ENCODE measurements around the gene CCNL1.
A peak's percentile ranks its signal among the peaks of the same experiment; 100 is the strongest.
"Not testable (repeated sequence)": the region's sequence is repeated elsewhere in the genome, so short reads cannot be mapped to it uniquely, and the experiment has no call there.

CCNL1 gene

DNA sequence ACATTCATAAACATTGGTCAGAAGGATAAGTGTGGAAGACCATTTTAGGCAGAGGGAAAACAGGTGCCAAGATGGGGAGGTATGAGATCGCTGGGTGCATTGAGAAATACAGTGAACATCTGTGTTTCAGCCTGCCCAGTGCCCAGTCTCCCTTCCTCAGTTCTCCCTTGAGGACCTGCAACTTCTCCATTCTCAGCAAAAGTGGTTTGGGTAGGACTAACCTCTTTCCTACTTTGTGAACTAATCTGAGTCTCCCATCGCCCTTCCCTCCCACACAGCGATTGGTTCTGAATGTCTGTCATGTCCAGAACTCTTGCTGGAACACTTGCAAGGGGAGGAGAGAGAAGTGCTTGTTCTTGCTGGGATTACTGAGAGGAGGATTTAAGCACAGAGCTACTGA, 10.9 kb upstream of the CCNL1 start:
- DNase-seq (ENCODE audit: low spot score): no peak

- no peak for DNase-seq (ENCODE audit: low spot score)
Observed at GRCh38 chr3:157167371-157168042, 7.6 kb upstream of the CCNL1 start.

GRCh38 chr3:157166561-157166960, 6.6 kb upstream of the CCNL1 start:
- DNase-seq (ENCODE audit: low spot score): no peak

- DNase-seq (ENCODE audit: low spot score): no peak
Observed at GRCh38 chr3:157166115-157166514, 6.2 kb upstream of the CCNL1 start.

DNA sequence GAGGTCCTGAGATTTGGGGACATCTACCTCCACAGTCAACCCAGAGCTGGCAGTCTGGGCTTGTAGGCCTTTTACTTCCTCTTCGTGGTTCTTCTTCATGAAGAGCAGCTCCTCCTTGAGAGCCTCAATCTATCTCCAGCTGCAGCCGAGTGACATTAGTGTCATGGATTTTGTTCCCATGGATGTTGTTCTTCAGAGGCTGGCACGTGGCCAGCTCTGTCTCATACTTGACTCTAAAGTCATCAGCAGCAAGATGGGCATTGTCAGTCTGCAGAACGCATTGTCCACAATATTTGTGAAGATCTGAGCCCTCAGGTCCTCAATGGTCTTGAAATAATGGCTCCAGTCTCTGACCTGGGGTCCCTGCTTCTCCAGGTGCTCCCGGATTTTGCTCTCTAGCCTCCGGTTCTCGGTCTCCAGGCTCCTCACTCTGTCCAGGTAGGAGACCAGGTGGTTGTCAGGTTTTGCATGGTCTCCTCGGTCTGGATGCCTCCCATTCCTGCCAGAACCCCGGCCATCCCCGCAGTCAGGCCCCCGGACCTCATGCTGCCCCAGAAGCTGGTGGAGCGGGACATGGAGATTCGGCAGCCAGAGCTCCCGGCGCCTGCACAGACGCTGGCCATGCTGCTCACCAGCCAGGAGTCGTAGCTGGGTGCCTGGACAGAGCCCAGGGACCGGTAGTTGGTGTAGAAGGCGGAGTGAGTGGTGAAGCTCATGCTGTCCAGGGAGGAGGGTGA, 3.4 kb upstream of the CCNL1 start:
- no peak for DNase-seq (ENCODE audit: low spot score)

DNA sequence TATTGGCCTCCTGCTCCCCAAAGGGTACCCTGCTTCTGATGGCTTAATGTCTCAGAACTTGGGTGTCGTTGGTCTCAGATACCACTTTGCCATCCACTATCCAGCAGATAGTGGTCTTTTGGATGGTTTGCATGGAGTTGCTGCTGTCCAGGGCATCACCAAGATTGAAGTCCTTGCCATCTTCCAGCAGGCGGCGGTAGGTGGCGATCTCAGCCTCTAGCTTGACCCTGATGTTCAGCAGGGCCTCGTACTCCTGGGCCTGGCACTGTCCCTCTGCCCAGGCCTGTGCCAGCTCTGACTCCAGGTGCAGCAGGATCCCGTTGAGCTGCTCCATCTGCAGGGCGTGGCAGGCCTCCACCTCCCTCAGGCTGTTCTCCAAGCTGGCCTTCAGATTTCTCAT, 2.7 kb upstream of the CCNL1 start:
- not testable (repeated sequence) for DNase-seq (ENCODE audit: low spot score)

DNA sequence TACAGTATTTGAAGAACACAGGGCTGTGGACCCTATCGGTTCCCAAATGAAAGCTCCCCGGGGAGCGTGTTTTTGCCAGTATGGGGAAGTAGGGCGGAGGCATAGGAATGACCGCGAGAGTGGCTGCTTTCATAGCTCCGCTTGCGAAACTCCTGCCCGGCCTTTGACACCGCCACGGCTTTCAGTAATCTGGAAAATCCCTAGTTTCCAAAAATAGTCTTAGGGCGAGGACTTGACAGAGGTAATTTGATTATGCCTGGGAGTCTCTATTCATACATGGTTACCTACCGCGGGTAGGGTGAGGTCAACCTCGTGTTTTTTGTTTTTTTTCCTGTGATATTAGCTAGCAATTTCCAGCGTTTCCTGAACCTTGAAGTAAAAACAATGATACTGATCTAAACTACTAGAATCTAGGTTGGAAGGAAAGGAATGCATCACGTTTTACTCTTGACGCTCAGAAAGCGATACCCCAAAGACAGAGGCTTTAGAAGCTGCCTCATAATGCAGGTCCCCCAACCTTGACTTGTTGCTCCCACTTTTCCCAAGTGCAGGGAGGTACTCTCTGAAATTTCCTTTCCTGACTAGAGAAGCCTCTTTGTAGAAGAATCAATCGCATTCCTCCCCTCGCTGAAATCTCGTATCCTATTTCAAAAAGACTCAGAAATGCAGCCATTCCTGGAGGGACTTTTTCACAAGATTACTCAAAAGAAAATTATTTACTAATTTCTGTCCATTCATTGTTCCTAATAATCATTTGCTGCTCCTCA, 894 bp upstream of the CCNL1 start:
- peak; percentile 75 for DNase-seq (ENCODE audit: low spot score)

- peak; percentile 40 for DNase-seq (ENCODE audit: low spot score)
Observed at GRCh38 chr3:157159037-157159761, 748 bp downstream of the CCNL1 start.

GRCh38 chr3:157157836-157158235, 2.1 kb downstream of the CCNL1 start:
- DNase-seq (ENCODE audit: low spot score): no peak

- no peak for DNase-seq (ENCODE audit: low spot score)
Observed at GRCh38 chr3:157156837-157157635, 2.9 kb downstream of the CCNL1 start.

DNA sequence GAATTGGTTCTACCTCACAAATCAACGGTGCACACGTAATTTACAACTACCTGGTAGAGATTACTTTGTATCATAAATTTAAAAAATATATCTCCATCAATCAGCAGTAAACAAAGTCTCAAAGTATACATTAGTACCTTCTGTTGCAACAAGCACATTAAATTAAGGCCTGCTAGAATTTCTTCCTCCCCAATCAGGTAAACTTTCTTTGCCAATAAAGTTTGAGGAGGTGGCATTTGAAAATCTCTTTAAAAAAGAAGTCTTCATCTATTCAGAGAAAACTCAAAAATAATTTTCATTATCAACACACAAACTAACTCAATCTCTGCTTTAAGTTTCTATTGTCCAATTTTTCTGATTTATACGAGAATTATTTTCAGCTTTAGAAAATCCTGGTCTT, 4.4 kb downstream of the CCNL1 start:
- DNase-seq (ENCODE audit: low spot score): no peak

- no peak for DNase-seq (ENCODE audit: low spot score)
Observed at GRCh38 chr3:157154563-157155330, 5.2 kb downstream of the CCNL1 start.

DNA sequence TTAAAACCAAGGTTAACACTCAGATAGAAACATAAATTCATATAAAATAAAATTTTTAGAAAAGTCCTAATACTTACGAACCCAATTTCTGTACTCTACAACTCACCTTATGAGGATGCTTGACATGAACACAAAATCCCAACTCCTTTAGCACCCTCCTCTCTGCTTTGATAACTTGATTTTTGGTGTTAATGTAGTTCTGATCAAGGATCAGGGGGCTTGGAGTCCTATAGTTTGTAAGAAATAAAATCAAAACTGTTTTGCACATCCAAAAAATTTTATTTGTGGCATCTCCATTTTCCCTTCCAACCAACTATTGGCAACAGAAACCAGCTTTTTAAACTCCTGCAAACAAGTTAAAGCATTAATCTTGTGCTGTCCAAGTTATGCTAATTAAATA, 7.0 kb downstream of the CCNL1 start:
- no peak for DNase-seq (ENCODE audit: low spot score)

- DNase-seq (ENCODE audit: low spot score): no peak
Observed at GRCh38 chr3:157152438-157152837, 7.5 kb downstream of the CCNL1 start.

DNA sequence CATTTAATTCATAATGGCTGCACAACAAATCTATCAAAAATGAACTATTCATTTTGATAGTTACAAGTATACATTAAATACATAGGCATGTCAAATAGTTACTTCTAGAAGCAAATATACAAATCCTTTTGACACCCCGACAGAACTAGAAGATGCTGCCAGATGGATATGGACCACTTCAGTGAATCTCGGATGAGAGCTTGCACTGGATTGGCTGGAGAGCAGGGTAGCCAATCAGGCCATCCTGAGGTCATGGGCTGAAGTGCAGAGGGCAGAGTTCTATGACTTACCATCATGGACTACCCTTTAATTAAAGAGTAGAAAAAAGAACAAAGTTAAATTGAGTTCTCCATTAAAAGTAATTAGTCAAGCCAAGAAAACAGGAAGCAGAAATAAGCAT, 8.3 kb downstream of the CCNL1 start:
- no peak for DNase-seq (ENCODE audit: low spot score)

DNA sequence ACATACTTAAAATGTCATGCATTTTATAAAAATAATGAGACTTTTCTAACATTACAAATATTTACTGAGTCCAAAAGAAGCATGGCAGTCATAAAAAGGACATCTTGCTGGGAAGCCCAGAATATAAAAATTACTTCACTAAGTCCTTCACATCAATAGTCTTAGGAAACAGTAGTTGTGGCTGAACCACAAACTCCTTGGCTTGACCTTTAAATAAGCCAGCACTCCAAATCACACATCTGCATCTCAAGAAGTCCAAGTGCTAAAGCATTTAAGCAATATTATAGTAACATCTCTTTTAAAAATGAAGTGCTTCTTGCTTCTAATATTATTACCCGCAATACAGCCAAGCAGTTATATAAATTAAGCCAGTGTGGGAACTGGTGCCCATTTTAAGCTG, 8.8 kb downstream of the CCNL1 start:
- no peak for DNase-seq (ENCODE audit: low spot score)

DNA sequence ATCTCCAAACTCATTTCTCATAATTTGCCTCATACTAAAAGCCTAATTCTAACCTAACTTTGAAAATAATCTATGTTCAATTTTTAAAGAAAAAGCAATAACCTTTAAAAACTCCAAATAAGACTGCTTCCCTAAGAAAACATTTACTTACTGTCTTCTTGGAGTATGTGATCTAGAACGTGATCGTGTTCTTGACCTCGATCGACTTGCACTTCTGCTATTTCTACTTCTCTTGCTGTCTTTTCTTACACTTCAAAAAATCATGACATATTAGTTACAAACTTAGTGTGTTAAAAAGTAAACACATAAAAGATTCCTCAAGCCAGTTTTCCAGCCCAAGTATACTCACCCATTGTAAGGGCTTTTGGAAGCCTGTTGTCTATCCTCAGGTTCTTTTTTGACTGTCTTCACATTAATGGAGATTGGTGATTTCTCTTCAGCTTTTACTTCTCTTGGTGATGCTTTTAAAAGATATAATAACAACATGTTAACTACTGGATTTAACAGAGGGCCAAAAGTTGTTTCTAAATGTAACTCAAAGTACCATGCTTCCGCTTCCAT, 10.7 kb downstream of the CCNL1 start:
- DNase-seq (ENCODE audit: low spot score): no peak

GRCh38 chr3:157148196-157148889, 11.6 kb downstream of the CCNL1 start:
- no peak for DNase-seq (ENCODE audit: low spot score)

DNA sequence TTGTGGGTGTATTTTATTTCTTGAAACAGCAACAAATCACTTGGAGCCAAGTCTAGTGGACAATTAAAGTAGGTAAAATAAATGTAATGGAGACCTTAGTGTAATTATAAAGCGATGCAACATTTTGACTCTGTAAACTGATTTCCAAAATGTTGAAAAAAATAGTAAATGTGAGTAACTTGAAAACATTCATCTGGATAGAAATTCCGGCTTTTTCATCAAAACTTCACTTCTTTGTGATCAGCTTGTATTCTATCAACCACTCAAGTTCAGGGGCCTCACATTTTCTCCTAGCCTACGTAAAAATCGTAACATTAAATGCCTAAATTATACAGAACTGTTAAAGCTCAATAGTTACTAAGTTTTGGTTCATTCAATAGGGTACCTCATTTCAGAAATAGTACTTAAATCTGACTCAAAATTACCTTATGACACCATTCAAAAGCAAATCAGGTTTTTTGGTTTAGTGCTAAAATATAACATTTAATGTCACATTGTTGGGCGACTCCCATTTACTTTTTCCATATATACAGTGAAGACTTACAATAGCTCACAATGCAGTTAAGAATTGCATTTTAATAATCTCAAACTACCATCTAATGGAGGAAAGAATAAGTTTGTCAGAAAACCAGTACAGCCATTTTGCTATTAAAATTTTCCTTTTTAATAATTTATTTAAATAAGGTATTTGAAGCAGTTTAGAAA, 12.7 kb downstream of the CCNL1 start:
- DNase-seq (ENCODE audit: low spot score): no peak

All from cerebellar cortex (tissue), 1 donor.